HEK293T (cell line): ENCODE data around the gene IFNK.

Experiments
- ARNT ChIP-seq: fragments of 450-650 bp; IDR thresholded peaks from 2 replicates; pipeline ENCODE4 v1.6.1; 2017; ENCODE audit warnings: mild to moderate bottlenecking
- CTBP1 ChIP-seq: fragments of 450-650 bp; IDR thresholded peaks from 2 replicates; pipeline ENCODE4 v1.6.1; 2016; ENCODE audit warnings: borderline replicate concordance
- ELF4 ChIP-seq: fragments of 450-650 bp; IDR thresholded peaks from 2 replicates; pipeline ENCODE4 v1.6.1; 2017; ENCODE audit warnings: antibody characterized with exemption
- FOXA1 ChIP-seq: fragments of 450-650 bp; IDR thresholded peaks from 2 replicates; pipeline ENCODE4 v1.6.1; 2016; ENCODE audit warnings: mild to moderate bottlenecking
- FOXK2 ChIP-seq: fragments of 450-650 bp; IDR thresholded peaks from 2 replicates; pipeline ENCODE4 v1.6.1; 2016; ENCODE audit warnings: mild to moderate bottlenecking
- HDGF ChIP-seq: fragments of 450-650 bp; IDR thresholded peaks from 2 replicates; pipeline ENCODE4 v1.6.1; 2017; ENCODE audit warnings: antibody characterized with exemption, borderline replicate concordance
- L3MBTL2 ChIP-seq: fragments of 450-650 bp; conservative IDR thresholded peaks from 2 replicates; pipeline ENCODE4 v1.6.1; 2016; ENCODE audit warnings: mild to moderate bottlenecking
- SP1 ChIP-seq: fragments of 450-650 bp; IDR thresholded peaks from 2 replicates; pipeline ENCODE4 v1.6.1; 2017
- SUZ12 ChIP-seq: fragments of 450-650 bp; IDR thresholded peaks from 2 replicates; pipeline ENCODE4 v1.6.1; 2016; ENCODE audit warnings: mild to moderate bottlenecking

DNA sequence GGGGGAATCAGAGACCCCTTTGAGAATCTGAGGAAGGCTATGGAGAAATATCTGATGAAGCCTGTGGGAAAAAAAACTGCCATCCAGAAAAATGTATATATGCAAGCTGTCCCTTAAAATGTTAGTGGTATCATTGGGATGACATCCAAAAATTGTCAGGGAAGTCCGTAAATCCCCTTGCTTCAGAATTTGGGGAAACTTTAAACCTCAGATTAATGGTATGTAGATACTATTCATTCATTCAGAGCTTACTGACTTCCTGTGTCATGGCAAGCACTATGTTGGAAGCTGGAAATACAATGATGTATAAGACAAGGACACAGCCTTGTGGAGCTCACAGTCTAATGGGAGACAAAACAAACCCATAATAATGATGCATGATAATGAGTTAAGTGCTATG, 16.4 kb downstream of the IFNK start:
- TF ChIP-seq FOXK2 (no peak), SUZ12 (no peak), CTBP1 (no peak), ELF4 (no peak), ARNT (no peak), HDGF (no peak), FOXA1 (no peak), SP1 (no peak), L3MBTL2 (no peak)
